ENCODE measurements around the gene STUM. TPM values are rescaled to one million over a fixed set of nuclear protein-coding genes. Genes with fewer than 3 reads are reported as not detected.

STUM gene
- total and polyA plus RNA-seq, 10 of the 15 experiments (the other 5 are each of a cell fraction or from before 2014, with no cell fraction given): under 0.01 to 0.15 (median 0.09) TPM; not detected in 5

GRCh38 chr1:226646026-226646869, 97.7 kb downstream of the STUM start:
- peaks cover 27% of the 10 kb centered on the region for H3K4me1 ChIP-seq (ENCODE audit: control insufficient read depth, insufficient read depth, low read length)
- POLR2A ChIA-PET: interaction anchor here (0.9 kb wide), 1 partner anchor 28 kb away, joined by 4 read pairs; no protein-coding TSS in a partner anchor
- no peak overlapping the region for H3K27ac ChIP-seq (ENCODE audit: control insufficient read depth, insufficient read depth)
- H4K20me1 ChIP-seq (ENCODE audit: control insufficient read depth, insufficient read depth): no peaks in the 10 kb centered on the region
- in situ Hi-C loops (cut with MboI) (no loop called here), intact Hi-C loops (cut with micrococcal nuclease; ENCODE audit: unreplicated experiment) (no loop called here)
- WGBS (ENCODE audit: insufficient coverage, insufficient replicate concordance, low lambda C conversion rate, missing lambda C conversion rate): 94% methylated on average over 18 of the region's 18 CpGs
- no peak overlapping the region for H3K4me3 ChIP-seq
- no peak for DNase-seq (ENCODE audit: low read depth, low spot score)
- H3K27me3 ChIP-seq (replicated peaks in 1 of 2; ENCODE audit: control insufficient read depth in 2 of 2, insufficient read depth in 2 of 2, low read length in 1 of 2): no peaks in the 10 kb centered on the region
- no peak for FAIRE-seq
- no TSS peak for BruUV-seq (replicated peaks)
- peaks cover 12 to 24% of the 10 kb centered on the region in 2 experiments; a peak in 3 of 4 replicates for H3K36me3 ChIP-seq (ENCODE audit: control insufficient read depth in 2 of 2, insufficient read depth in 2 of 2, low read length in 1 of 2)
- CTCF ChIA-PET: interaction anchor here (0.7 kb wide), 1 partner anchor 173 kb away, joined by 3 read pairs; no protein-coding TSS in a partner anchor
- H2AFZ ChIP-seq (ENCODE audit: control insufficient read depth, low read depth, low read length): no peak overlapping the region
- no peaks in the 10 kb centered on the region for H3K9me3 ChIP-seq (replicated peaks; ENCODE audit: control insufficient read depth, insufficient read depth, low read length)
- H3K4me2 ChIP-seq (ENCODE audit: control insufficient read depth, insufficient read depth): no peak overlapping the region
- SMC1A ChIA-PET (ENCODE audit: uncharacterized antibody, unreplicated experiment): interaction anchor here (0.6 kb wide), 2 partner anchors 16 to 34 kb away, joined by 3 to 4 read pairs; no protein-coding TSS in a partner anchor
- H3K79me2 ChIP-seq (ENCODE audit: control insufficient read depth, insufficient read depth, low read length): no peaks in the 10 kb centered on the region; the same call in 1 of the 2 replicates
- RAD21 ChIA-PET (ENCODE audit: unreplicated experiment): no interaction called here
- H3K9ac ChIP-seq (ENCODE audit: control insufficient read depth, insufficient read depth, low read length): no peak overlapping the region
- no peak for TF ChIP-seq SKIL (IDR thresholded peaks at IDR 0.05; ENCODE audit: low read depth, poor library complexity, severe bottlenecking)
- TF ChIP-seq SMAD1 (IDR thresholded peaks at IDR 0.05; ENCODE audit: low read depth, partially characterized antibody): no peak
- TF ChIP-seq ZNF24 (IDR thresholded peaks at IDR 0.05): no peak
- ATAC-seq: no peak
